Measurements from ENCODE around the gene TRIM25.

The TRIM25 gene

GRCh38 chr17:56960596-56961538, 47.0 kb upstream of the TRIM25 start, which contains the start of gene COIL (continued):
- TF ChIP-seq ZNF660 (tag by site-specific recombination; IDR thresholded peaks at IDR 0.05) (peak; percentile 96; the same call in 1 of the 2 replicates), ZNF501 (tag by site-specific recombination; IDR thresholded peaks at IDR 0.05) (peak; percentile 94), ZNF561 (tag by site-specific recombination; IDR thresholded peaks at IDR 0.05; ENCODE audit: borderline replicate concordance) (peak; percentile 89), ZNF473 (tag by site-specific recombination; IDR thresholded peaks at IDR 0.05) (no peak), PRDM1 (tag by site-specific recombination; IDR thresholded peaks at IDR 0.05) (no peak), ZNF292 (tag by site-specific recombination; IDR thresholded peaks at IDR 0.05; ENCODE audit: borderline replicate concordance, low read depth) (no peak), BCL11B (tag by site-specific recombination; IDR thresholded peaks at IDR 0.05; ENCODE audit: low read depth) (no peak), ZNF274 (IDR thresholded peaks at IDR 0.05; ENCODE audit: low read length) (no peak), ZNF274 (tag by site-specific recombination; IDR thresholded peaks at IDR 0.05; ENCODE audit: borderline replicate concordance) (no peak), OVOL3 (tag by site-specific recombination; IDR thresholded peaks at IDR 0.05) (no peak), ZBTB11 (tag by site-specific recombination; conservative IDR thresholded peaks at IDR 0.05; ENCODE audit: low read depth) (peak; percentile 92), FEZF1 (tag by site-specific recombination; IDR thresholded peaks at IDR 0.05) (no peak), ZBTB21 (tag by site-specific recombination; IDR thresholded peaks at IDR 0.05) (peak; percentile 27; the same call in 1 of the 2 replicates), ZNF701 (tag by site-specific recombination; IDR thresholded peaks at IDR 0.05) (no peak), ZNF843 (tag by site-specific recombination; IDR thresholded peaks at IDR 0.05) (peak; percentile 67; the same call in 1 of the 2 replicates), ZNF155 (tag by site-specific recombination; IDR thresholded peaks at IDR 0.05) (no peak), ZNF623 (tag by site-specific recombination; IDR thresholded peaks at IDR 0.05) (no peak), ZNF112 (tag by site-specific recombination; IDR thresholded peaks at IDR 0.05) (no peak), ZBTB44 (tag by site-specific recombination; IDR thresholded peaks at IDR 0.05) (0 out of 2 replicates have a peak, but pooled peaks have one; percentile 18), KLF16 (tag by site-specific recombination; IDR thresholded peaks at IDR 0.05) (peak; percentile 81), ZNF335 (tag by site-specific recombination; conservative IDR thresholded peaks at IDR 0.05) (peak; percentile 69), ZNF548 (tag by site-specific recombination; IDR thresholded peaks at IDR 0.05) (no peak), PRDM6 (tag by site-specific recombination; IDR thresholded peaks at IDR 0.05) (no peak), SP3 (tag by site-specific recombination; IDR thresholded peaks at IDR 0.05) (peak; percentile 59), ZNF311 (tag by site-specific recombination; IDR thresholded peaks at IDR 0.05; ENCODE audit: borderline replicate concordance) (no peak)
- TF ChIP-seq, protein P1, sequence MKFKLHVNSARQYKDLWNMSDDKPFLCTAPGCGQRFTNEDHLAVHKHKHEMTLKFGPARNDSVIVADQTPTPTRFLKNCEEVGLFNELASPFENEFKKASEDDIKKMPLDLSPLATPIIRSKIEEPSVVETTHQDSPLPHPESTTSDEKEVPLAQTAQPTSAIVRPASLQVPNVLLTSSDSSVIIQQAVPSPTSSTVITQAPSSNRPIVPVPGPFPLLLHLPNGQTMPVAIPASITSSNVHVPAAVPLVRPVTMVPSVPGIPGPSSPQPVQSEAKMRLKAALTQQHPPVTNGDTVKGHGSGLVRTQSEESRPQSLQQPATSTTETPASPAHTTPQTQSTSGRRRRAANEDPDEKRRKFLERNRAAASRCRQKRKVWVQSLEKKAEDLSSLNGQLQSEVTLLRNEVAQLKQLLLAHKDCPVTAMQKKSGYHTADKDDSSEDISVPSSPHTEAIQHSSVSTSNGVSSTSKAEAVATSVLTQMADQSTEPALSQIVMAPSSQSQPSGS (tag by site-specific recombination; IDR thresholded peaks at IDR 0.05; ENCODE audit: low read depth), result no peak
- TF ChIP-seq, protein P2, sequence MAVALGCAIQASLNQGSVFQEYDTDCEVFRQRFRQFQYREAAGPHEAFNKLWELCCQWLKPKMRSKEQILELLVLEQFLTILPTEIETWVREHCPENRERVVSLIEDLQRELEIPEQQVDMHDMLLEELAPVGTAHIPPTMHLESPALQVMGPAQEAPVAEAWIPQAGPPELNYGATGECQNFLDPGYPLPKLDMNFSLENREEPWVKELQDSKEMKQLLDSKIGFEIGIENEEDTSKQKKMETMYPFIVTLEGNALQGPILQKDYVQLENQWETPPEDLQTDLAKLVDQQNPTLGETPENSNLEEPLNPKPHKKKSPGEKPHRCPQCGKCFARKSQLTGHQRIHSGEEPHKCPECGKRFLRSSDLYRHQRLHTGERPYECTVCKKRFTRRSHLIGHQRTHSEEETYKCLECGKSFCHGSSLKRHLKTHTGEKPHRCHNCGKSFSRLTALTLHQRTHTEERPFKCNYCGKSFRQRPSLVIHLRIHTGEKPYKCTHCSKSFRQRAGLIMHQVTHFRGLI (tag by site-specific recombination; IDR thresholded peaks at IDR 0.05), result no peak
- TF ChIP-seq, protein P3, sequence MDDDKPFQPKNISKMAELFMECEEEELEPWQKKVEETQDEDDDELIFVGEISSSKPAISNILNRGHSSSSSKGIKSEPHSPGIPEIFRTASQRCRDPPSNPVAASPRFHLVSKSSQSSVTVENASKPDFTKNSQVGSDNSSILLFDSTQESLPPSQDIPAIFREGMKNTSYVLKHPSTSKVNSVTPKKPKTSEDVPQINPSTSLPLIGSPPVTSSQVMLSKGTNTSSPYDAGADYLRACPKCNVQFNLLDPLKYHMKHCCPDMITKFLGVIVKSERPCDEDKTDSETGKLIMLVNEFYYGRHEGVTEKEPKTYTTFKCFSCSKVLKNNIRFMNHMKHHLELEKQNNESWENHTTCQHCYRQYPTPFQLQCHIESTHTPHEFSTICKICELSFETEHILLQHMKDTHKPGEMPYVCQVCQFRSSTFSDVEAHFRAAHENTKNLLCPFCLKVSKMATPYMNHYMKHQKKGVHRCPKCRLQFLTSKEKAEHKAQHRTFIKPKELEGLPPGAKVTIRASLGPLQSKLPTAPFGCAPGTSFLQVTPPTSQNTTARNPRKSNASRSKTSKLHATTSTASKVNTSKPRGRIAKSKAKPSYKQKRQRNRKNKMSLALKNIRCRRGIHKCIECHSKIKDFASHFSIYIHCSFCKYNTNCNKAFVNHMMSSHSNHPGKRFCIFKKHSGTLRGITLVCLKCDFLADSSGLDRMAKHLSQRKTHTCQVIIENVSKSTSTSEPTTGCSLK (tag by site-specific recombination; IDR thresholded peaks at IDR 0.05), result no peak
